Fibroblast of lung (primary cell): Measurements from ENCODE around the gene OTOP1.
"Not testable (repeated sequence)": the region's sequence is repeated elsewhere in the genome, so short reads cannot be mapped to it uniquely, and the experiment has no call there.

Experiments
- CTCF ChIP-seq, 2 donors: IDR thresholded peaks in 1 of 2; conservative IDR thresholded peaks in 1 of 2; 1 replicate in 1 of 2; 2 replicates in 1 of 2; pipeline ENCODE4 v1.5.1; 2011 to 2012; ENCODE audit warnings: low read length in 2 of 2, control low read depth in 1 of 2, inconsistent platforms in 1 of 2, low read depth in 1 of 2, mild to moderate bottlenecking in 1 of 2
- EZH2 ChIP-seq: IDR thresholded peaks from 2 replicates; pipeline ENCODE4 v1.5.1; 2012; ENCODE audit warnings: low read length, control low read depth, mild to moderate bottlenecking; ENCODE audit errors: missing control alignments

DNA sequence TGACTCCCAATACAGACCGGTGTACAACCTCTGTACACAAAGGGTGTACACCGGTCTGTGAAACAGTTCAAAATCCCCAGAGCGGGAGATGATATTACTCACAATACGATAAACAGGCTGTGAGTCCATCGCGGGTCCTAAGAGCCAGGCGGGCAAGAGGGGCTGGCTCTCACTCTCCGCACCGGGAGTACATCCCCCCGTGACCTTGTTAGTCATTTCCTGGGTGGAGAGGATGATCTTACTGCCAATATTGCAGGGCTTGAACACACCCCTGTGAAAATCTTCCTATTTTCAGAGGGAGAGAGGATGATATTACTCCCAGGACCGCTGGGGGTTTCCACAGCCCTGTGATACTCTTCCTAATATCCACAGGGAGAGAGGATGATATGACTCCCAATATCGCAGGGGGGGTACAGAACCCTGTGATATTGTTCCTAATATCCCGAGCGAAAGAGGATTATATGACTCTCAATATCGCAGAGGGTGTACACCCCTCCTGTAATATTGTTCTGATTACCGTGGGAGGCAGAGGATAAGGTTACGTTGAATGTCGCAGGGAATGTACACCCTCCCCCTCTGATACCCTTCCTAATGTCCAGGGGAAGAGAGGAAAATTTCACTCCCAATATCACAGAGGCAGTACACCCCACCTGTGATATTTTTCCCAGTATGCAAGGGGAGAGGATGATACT lies 60.9 kb downstream of the OTOP1 start:
- TF ChIP-seq CTCF (conservative IDR thresholded peaks at IDR 0.05 in 1 of 2, IDR thresholded peaks at IDR 0.05 in 1 of 2; ENCODE audit: low read depth in 1 of 2, low read length in 2 of 2); EZH2: not testable (repeated sequence)
